IPS-18c (cell line): ENCODE results near the gene NAE1.

Experiments
- H3K4me3 ChIP-seq: 2 replicates; pipeline ENCODE4 v1.7.0; 2013; ENCODE audit warnings: low read depth, mild to moderate bottlenecking, low read length, moderate library complexity; ENCODE audit not compliant: insufficient read depth
- H3K9me3 ChIP-seq: one replicate; pipeline ENCODE4 v1.6.1; 2013; ENCODE audit warnings: mild to moderate bottlenecking, low read length, moderate library complexity; ENCODE audit not compliant: control insufficient read depth, insufficient read depth

The NAE1 gene

GRCh38 chr16:66758086-66758485 lies 72.7 kb downstream of the NAE1 start:
- Histone ChIP-seq H3K9me3 (no peaks in the 10 kb centered on the region), H3K4me3 (no peak overlapping the region)

GRCh38 chr16:66754819-66755218 lies 76.0 kb downstream of the NAE1 start:
- no peak overlapping the region for H3K4me3 ChIP-seq

GRCh38 chr16:66754211-66754610 lies 76.6 kb downstream of the NAE1 start:
- peaks cover 2% of the 10 kb centered on the region for H3K9me3 ChIP-seq
- no peak overlapping the region for H3K4me3 ChIP-seq

More at GRCh38 chr16:66754819-66755218, 76.0 kb downstream of the NAE1 start:
- peaks cover 2% of the 10 kb centered on the region for H3K9me3 ChIP-seq

DNA sequence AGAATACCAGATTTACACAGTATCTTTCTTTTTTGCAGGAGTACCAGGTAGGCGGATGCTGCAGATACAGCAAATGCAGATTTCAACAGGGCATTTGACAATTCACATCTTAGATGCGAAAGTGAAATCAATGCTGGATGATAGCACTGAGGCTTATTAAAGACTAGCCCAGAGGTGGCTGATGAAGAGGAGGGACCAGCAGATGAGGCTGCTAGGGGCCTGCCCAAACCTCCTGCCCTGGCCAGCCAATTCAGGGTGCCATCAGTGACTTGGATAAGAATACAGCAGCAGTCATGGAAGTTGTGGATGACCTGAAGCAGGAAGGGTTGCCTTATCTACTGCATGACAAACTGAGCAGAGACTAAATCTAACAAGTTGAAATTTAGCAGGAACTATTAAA lies 77.8 kb downstream of the NAE1 start:
- H3K4me3 ChIP-seq, result no peak overlapping the region

More for the DNA sequence above, 77.8 kb downstream of the NAE1 start:
- H3K9me3 ChIP-seq, result peaks cover 2% of the 10 kb centered on the region
